Mesothelial cell of epicardium (in vitro differentiated cells): ENCODE measurements around the gene ZNF512. TPM values are rescaled to one million over a fixed set of nuclear protein-coding genes. Genes with fewer than 3 reads are reported as not detected.
"Not testable (repeated sequence)": the region's sequence is repeated elsewhere in the genome, so short reads cannot be mapped to it uniquely, and the experiment has no call there.

Experiments
- DNase-seq, 2 experiments: peaks; one replicate each; pipeline ENCODE4 v3.0.0; 2021; ENCODE audit warnings: low spot score in 2 of 2; ENCODE audit not compliant: unreplicated experiment in 2 of 2
- H3K27ac Mint-ChIP-seq: 2 replicates; pipeline ENCODE4 v1.8.0; 2021; ENCODE audit warnings: mixed read lengths
- H3K27me3 Mint-ChIP-seq: 2 replicates; pipeline ENCODE4 v1.8.0; 2021; ENCODE audit warnings: low read depth, mixed read lengths
- H3K36me3 Mint-ChIP-seq: 2 replicates; pipeline ENCODE4 v1.8.0; 2021; ENCODE audit warnings: mixed read lengths
- H3K4me1 Mint-ChIP-seq: 2 replicates; pipeline ENCODE4 v1.8.0; 2021; ENCODE audit warnings: mixed read lengths
- H3K4me3 Mint-ChIP-seq: 2 replicates; pipeline ENCODE4 v1.8.0; 2021; ENCODE audit warnings: mild to moderate bottlenecking, moderate library complexity, mixed read lengths
- H3K9me3 Mint-ChIP-seq: 2 replicates; pipeline ENCODE4 v1.8.0; 2021; ENCODE audit warnings: mixed read lengths
- CTCF ChIP-seq: fragments of 200-600 bp; sonication (generic); IDR thresholded peaks from one replicate; pipeline ENCODE4 v1.5.0; 2021; ENCODE audit warnings: antibody characterized with exemption; ENCODE audit not compliant: unreplicated experiment
- total RNA-seq: library from RNA; stranded (reverse); gene quantifications from 3 replicates; pipeline ENCODE4 v1.2.1, GENCODE V29; 2021

Gene ZNF512
- total RNA-seq = 65.6 to 75.1 TPM (median 72.8 TPM) in 3 replicates

GRCh38 chr2:27582695-27583389 lies at the start of gene ZNF512:
Gene ZNF512, plus strand, starts transcription at chr2:27583042. Its CDS starts 71 bp downstream, at chr2:27583113.
- peaks cover 25% of the 10 kb centered on the region for H3K4me1 Mint-ChIP-seq
- DNase-seq = peak; percentile 84 to 87
- H3K9me3 Mint-ChIP-seq = peaks cover 34% of the 10 kb centered on the region
- peak; percentile 15 for TF ChIP-seq CTCF
- peak within 1 kb of the TSS; percentile 87 for H3K4me3 Mint-ChIP-seq
- H3K36me3 Mint-ChIP-seq = peaks cover 15% of the 10 kb centered on the region
- peak within 1 kb of the TSS; percentile 92 for H3K27ac Mint-ChIP-seq
- peaks cover 6% of the 10 kb centered on the region for H3K27me3 Mint-ChIP-seq

GRCh38 chr2:27537287-27537686 lies 45.6 kb upstream of the ZNF512 start:
- no peak overlapping the region for H3K4me3 Mint-ChIP-seq
- peaks cover 3% of the 10 kb centered on the region for H3K9me3 Mint-ChIP-seq
- no peaks in the 10 kb centered on the region for H3K36me3 Mint-ChIP-seq
- H3K4me1 Mint-ChIP-seq = no peaks in the 10 kb centered on the region
- H3K27me3 Mint-ChIP-seq = peaks cover 41% of the 10 kb centered on the region
- no peak overlapping the region for H3K27ac Mint-ChIP-seq
- DNase-seq = no peak
- TF ChIP-seq CTCF = no peak

GRCh38 chr2:27538839-27539450 lies 43.9 kb upstream of the ZNF512 start:
- H3K4me3 Mint-ChIP-seq, H3K9me3 Mint-ChIP-seq, H3K4me1 Mint-ChIP-seq, H3K36me3 Mint-ChIP-seq, H3K27ac Mint-ChIP-seq, DNase-seq: not testable (repeated sequence)
- peaks cover 40% of the 10 kb centered on the region for H3K27me3 Mint-ChIP-seq

GRCh38 chr2:27539649-27540048 lies 43.2 kb upstream of the ZNF512 start:
- not testable (repeated sequence) for DNase-seq, H3K9me3 Mint-ChIP-seq, H3K4me3 Mint-ChIP-seq, H3K36me3 Mint-ChIP-seq, H3K4me1 Mint-ChIP-seq, H3K27ac Mint-ChIP-seq
- peaks cover 36% of the 10 kb centered on the region for H3K27me3 Mint-ChIP-seq

- Mint-ChIP-seq H3K27me3 (peaks cover 1% of the 10 kb centered on the region), H3K27ac (no peak overlapping the region), H3K4me3 (no peak overlapping the region), H3K4me1 (no peaks in the 10 kb centered on the region), H3K36me3 (peaks cover 2% of the 10 kb centered on the region), H3K9me3 (peaks cover 14% of the 10 kb centered on the region)
- no peak for TF ChIP-seq CTCF
- DNase-seq = no peak
These were observed 38.6 kb upstream of the ZNF512 start for GRCh38 chr2:27544143-27544821.

- Mint-ChIP-seq H3K27me3 (peaks cover 4% of the 10 kb centered on the region), H3K9me3 (peaks cover 14% of the 10 kb centered on the region), H3K4me1 (no peaks in the 10 kb centered on the region), H3K36me3 (peaks cover 2% of the 10 kb centered on the region), H3K27ac (no peak overlapping the region), H3K4me3 (no peak overlapping the region)
- TF ChIP-seq CTCF = no peak
- DNase-seq = no peak
These were observed 37.3 kb upstream of the ZNF512 start for GRCh38 chr2:27545348-27546141.
